ENCODE measurements around the gene AARS1.
A peak's percentile ranks its signal among the peaks of the same experiment; 100 is the strongest.

- TF ChIP-seq CTCF (IDR thresholded peaks at IDR 0.05; ENCODE audit: low read depth, low read length, poor library complexity, severe bottlenecking) (peak; percentile 63), EZH2phosphoT487 (IDR thresholded peaks at IDR 0.05; ENCODE audit: borderline replicate concordance, low read length) (no peak)
Measured at GRCh38 chr16:70252355-70252988, 36.8 kb downstream of the AARS1 start.

Data from DOHH2 (cell line).